Measurements from ENCODE around the gene ADK. TPM values are rescaled to one million over a fixed set of nuclear protein-coding genes. Genes with fewer than 3 reads are reported as not detected.
A peak's percentile ranks its signal among the peaks of the same experiment; 100 is the strongest.

The ADK gene
- total and polyA plus RNA-seq, 2 donors (not counting 1 experiment from before 2014, with no cell fraction given): 25.3 to 47.8 TPM

DNA sequence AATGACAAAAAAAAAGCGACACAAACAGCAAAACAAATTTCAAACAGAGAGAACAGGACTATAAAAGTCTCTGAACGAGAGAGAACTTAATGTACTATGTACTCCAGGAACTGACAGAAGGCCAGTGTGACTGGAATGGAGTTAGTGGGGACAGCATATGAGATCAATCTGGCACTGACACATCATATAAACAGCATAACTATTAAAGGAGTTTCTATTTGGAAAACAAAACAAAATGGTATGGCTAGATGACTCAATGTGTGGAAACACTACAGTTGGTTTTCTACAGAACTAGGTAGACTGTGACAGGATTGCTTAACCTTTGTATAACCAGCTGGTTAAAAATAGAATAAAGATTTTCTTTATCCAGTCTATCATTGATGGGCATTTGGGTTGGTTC lies 442.4 kb downstream of the ADK start:
- no peaks in the 10 kb centered on the region for H3K36me3 ChIP-seq (ENCODE audit: control insufficient read depth, insufficient read depth, low read length)
- no peak overlapping the region for H3K27ac ChIP-seq (ENCODE audit: insufficient read depth, low read length)
- no peak overlapping the region for H3K4me3 ChIP-seq (replicated peaks in 1 of 4; ENCODE audit: control extremely low read depth in 1 of 4, insufficient read depth in 1 of 4, low read depth in 3 of 4, low read length in 4 of 4)
- no peak overlapping the region for H2AFZ ChIP-seq (ENCODE audit: low read length)
- no peaks in the 10 kb centered on the region for H3K9me3 ChIP-seq (ENCODE audit: control insufficient read depth, insufficient read depth, low read depth, low read length)
- peak overlapping the region; percentile 3 for H3K4me2 ChIP-seq (ENCODE audit: extremely low read depth, insufficient read depth, low read length)
- no peaks in the 10 kb centered on the region for H3K27me3 ChIP-seq (ENCODE audit: control insufficient read depth, insufficient read depth, low read length)
- H4K20me1 ChIP-seq (ENCODE audit: control insufficient read depth, extremely low read depth, insufficient read depth, low read length): no peaks in the 10 kb centered on the region
- peak; percentile 42 to 98 for DNase-seq (ENCODE audit: low read depth in 2 of 2)
- no peak for TF ChIP-seq EZH2 (IDR thresholded peaks at IDR 0.05; ENCODE audit: low read length, missing control alignments)
- TF ChIP-seq, protein P1, sequence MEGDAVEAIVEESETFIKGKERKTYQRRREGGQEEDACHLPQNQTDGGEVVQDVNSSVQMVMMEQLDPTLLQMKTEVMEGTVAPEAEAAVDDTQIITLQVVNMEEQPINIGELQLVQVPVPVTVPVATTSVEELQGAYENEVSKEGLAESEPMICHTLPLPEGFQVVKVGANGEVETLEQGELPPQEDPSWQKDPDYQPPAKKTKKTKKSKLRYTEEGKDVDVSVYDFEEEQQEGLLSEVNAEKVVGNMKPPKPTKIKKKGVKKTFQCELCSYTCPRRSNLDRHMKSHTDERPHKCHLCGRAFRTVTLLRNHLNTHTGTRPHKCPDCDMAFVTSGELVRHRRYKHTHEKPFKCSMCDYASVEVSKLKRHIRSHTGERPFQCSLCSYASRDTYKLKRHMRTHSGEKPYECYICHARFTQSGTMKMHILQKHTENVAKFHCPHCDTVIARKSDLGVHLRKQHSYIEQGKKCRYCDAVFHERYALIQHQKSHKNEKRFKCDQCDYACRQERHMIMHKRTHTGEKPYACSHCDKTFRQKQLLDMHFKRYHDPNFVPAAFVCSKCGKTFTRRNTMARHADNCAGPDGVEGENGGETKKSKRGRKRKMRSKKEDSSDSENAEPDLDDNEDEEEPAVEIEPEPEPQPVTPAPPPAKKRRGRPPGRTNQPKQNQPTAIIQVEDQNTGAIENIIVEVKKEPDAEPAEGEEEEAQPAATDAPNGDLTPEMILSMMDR (conservative IDR thresholded peaks at IDR 0.05 in 1 of 2, IDR thresholded peaks at IDR 0.05 in 1 of 2; ENCODE audit: low read depth in 1 of 2, low read length in 2 of 2): no peak
- no peaks in the 10 kb centered on the region for H3K79me2 ChIP-seq (ENCODE audit: control insufficient read depth, insufficient read depth, low read length)
- H3K4me1 ChIP-seq (ENCODE audit: control insufficient read depth, extremely low read depth, insufficient read depth, low read length): peaks cover 9% of the 10 kb centered on the region
- H3K9ac ChIP-seq (ENCODE audit: insufficient read depth, low read length): no peak overlapping the region

DNA sequence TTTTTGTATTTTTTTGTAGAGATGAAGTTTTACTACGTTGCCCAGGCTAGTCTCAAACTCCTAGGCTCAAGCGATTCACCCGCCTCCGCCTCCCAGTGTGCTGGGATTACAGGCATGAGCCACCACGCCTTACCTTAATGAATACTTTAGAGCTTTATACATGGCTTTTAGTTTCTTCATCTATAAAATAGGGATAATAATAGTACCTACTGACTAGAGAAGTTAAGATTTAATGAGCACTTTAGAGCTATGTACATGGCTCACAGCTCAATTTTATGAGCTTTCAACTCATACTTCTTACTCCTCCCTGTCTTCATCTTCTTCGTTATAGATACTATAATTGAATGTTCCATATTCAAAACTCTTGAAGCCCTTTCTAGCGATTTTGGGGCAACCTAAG lies 445.7 kb downstream of the ADK start:
- TF ChIP-seq EZH2 (IDR thresholded peaks at IDR 0.05; ENCODE audit: low read length, missing control alignments): no peak
- TF ChIP-seq, protein P1 (conservative IDR thresholded peaks at IDR 0.05 in 1 of 2, IDR thresholded peaks at IDR 0.05 in 1 of 2; ENCODE audit: low read depth in 1 of 2, low read length in 2 of 2): no peak
- Histone ChIP-seq H3K27me3 (ENCODE audit: control insufficient read depth, insufficient read depth, low read length) (no peaks in the 10 kb centered on the region), H3K9ac (ENCODE audit: insufficient read depth, low read length) (no peak overlapping the region), H3K79me2 (ENCODE audit: control insufficient read depth, insufficient read depth, low read length) (no peaks in the 10 kb centered on the region), H3K36me3 (ENCODE audit: control insufficient read depth, insufficient read depth, low read length) (no peaks in the 10 kb centered on the region), H3K4me3 (replicated peaks in 1 of 4; ENCODE audit: control extremely low read depth in 1 of 4, insufficient read depth in 1 of 4, low read depth in 3 of 4, low read length in 4 of 4) (no peak overlapping the region), H3K27ac (ENCODE audit: insufficient read depth, low read length) (no peak overlapping the region), H2AFZ (ENCODE audit: low read length) (no peak overlapping the region), H3K4me1 (ENCODE audit: control insufficient read depth, extremely low read depth, insufficient read depth, low read length) (peaks cover 3% of the 10 kb centered on the region), H4K20me1 (ENCODE audit: control insufficient read depth, extremely low read depth, insufficient read depth, low read length) (no peaks in the 10 kb centered on the region), H3K9me3 (ENCODE audit: control insufficient read depth, insufficient read depth, low read depth, low read length) (no peaks in the 10 kb centered on the region), H3K4me2 (ENCODE audit: extremely low read depth, insufficient read depth, low read length) (no peak overlapping the region)
- DNase-seq (ENCODE audit: low read depth in 2 of 2): no peak

DNA sequence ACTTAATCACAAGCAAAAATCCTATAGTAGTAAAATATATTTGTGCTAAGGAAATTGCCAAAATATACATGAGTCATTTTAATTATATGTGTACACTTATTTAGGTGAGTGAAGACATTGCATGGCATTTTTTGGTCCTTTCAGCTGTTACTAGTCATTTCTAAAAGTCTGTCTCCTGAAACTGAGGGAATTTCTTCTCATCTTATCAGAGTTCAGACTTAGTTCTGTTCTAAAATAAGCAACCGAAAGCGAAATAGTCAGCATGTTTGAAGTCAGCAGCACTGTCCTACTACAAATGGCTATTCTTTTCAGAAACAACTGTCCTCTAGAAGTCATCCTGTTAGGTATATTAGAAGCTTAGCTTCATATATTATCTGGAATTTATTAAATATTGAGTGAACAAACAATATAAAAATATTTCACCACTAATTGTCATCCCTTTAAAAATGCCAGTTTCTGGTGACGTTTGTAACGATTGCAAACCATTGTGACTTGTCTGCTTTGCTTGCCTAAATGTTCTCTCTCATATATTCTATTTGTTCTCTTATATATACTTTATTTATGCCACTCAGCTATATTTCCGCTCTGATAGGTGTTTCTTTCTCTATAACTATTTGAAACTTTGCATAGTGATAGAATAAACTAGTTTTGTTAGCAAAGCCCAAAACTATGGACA lies 448.0 kb downstream of the ADK start:
- Histone ChIP-seq H2AFZ (ENCODE audit: low read length) (no peak overlapping the region), H3K4me1 (ENCODE audit: control insufficient read depth, extremely low read depth, insufficient read depth, low read length) (no peaks in the 10 kb centered on the region), H4K20me1 (ENCODE audit: control insufficient read depth, extremely low read depth, insufficient read depth, low read length) (no peaks in the 10 kb centered on the region), H3K36me3 (ENCODE audit: control insufficient read depth, insufficient read depth, low read length) (no peaks in the 10 kb centered on the region), H3K4me2 (ENCODE audit: extremely low read depth, insufficient read depth, low read length) (peak overlapping the region; percentile 61), H3K27ac (ENCODE audit: insufficient read depth, low read length) (peak overlapping the region; percentile 5), H3K9me3 (ENCODE audit: control insufficient read depth, insufficient read depth, low read depth, low read length) (no peaks in the 10 kb centered on the region), H3K27me3 (ENCODE audit: control insufficient read depth, insufficient read depth, low read length) (no peaks in the 10 kb centered on the region), H3K9ac (ENCODE audit: insufficient read depth, low read length) (no peak overlapping the region), H3K79me2 (ENCODE audit: control insufficient read depth, insufficient read depth, low read length) (no peaks in the 10 kb centered on the region), H3K4me3 (replicated peaks in 1 of 4; ENCODE audit: control extremely low read depth in 1 of 4, insufficient read depth in 1 of 4, low read depth in 3 of 4, low read length in 4 of 4) (peak overlapping the region in 3 of 4 experiments; percentile 3 to 28 (median 10))
- no peak for TF ChIP-seq EZH2 (IDR thresholded peaks at IDR 0.05; ENCODE audit: low read length, missing control alignments)
- TF ChIP-seq, protein P1 (conservative IDR thresholded peaks at IDR 0.05 in 1 of 2, IDR thresholded peaks at IDR 0.05 in 1 of 2; ENCODE audit: low read depth in 1 of 2, low read length in 2 of 2): no peak
- peak; percentile 20 to 68 for DNase-seq (ENCODE audit: low read depth in 2 of 2)

Data from fibroblast of lung (primary cell).